ENCODE data around the gene INSR.
A peak's percentile ranks its signal among the peaks of the same experiment; 100 is the strongest.
"Not testable (repeated sequence)": the region's sequence is repeated elsewhere in the genome, so short reads cannot be mapped to it uniquely, and the experiment has no call there.

The INSR gene

DNA sequence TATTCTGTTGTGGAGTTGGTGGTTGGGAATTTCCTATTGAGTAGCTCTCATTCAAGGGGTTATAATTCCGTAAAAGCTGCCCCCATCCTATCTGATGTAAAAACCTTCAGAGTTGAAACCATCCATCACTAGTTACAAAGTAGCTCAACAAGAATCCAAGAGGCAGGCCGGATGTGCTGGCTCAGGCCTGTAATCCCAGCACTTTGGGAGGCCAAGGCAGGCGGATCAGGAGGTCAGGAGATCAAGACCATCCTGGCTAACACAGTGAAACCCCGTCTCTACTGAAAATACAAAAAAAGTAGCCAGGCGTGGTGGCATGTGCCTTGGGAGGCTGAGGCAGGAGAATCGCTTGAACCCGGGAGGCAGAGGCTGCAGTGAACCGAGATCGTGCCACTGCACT is 14.1 kb upstream of the INSR start:
- H3K4me1 Mint-ChIP-seq, ATAC-seq, H3K4me3 Mint-ChIP-seq, H3K9me3 Mint-ChIP-seq, H3K27me3 Mint-ChIP-seq, DNase-seq, H3K27ac Mint-ChIP-seq: not testable (repeated sequence)

DNA sequence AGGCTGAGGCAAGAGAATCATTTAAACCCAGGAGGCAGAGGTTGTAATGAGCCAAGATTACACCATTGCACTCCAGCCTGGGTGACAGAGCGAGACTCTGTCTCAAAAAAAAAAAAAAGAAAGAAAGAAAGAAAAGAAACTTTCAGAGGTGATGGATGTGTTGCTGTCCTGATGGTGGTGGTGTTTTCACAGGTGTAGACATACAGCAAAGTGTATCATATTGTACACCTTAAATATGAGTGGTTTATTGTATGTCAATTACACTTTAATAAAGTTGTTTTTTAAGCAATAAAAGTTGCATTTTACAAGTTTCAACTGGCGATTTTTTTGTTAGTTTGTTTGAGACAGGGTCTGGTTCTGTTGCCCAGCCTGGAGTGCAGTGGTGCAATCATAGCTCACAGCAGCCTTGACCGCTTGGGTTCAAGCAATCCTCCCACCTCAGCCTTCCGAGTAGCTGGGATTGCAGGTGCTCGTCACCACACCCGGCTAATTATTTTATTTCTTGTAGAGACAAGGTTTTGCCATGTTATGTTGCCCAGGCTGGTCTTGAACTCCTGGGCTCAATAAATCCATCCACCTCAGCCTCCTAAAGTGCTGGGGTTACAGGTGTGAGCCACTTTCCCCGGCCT is 13.5 kb upstream of the INSR start:
- DNase-seq = no peak
- H3K27ac Mint-ChIP-seq = no peak overlapping the region
- H3K9me3 Mint-ChIP-seq = no peaks in the 10 kb centered on the region
- H3K27me3 Mint-ChIP-seq = no peaks in the 10 kb centered on the region
- ATAC-seq = no peak
- H3K4me3 Mint-ChIP-seq = no peak overlapping the region
- no peaks in the 10 kb centered on the region for H3K4me1 Mint-ChIP-seq

DNA sequence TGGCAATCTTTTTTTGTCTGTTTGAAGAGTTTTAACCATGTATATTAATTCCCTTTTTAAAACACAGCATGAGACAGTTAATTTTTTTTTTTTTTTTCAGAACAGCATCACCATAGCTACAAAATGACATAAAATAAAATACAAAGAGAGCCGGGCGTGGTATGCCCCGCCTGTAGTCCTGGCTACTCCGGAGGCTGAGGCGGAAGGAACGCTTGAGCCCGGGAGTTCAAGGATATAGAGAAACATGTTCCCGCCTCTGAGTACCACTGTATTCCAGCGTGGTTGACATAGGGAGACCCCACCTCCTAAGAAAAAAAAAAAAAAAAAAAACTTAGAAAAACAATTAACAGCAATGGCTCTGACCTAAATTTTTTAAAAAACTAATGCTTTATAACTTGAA is 10.0 kb upstream of the INSR start:
- Mint-ChIP-seq H3K4me3 (no peak overlapping the region), H3K9me3 (no peaks in the 10 kb centered on the region), H3K27ac (no peak overlapping the region), H3K4me1 (no peaks in the 10 kb centered on the region), H3K27me3 (no peaks in the 10 kb centered on the region)
- DNase-seq (no peak), ATAC-seq (no peak)

DNA sequence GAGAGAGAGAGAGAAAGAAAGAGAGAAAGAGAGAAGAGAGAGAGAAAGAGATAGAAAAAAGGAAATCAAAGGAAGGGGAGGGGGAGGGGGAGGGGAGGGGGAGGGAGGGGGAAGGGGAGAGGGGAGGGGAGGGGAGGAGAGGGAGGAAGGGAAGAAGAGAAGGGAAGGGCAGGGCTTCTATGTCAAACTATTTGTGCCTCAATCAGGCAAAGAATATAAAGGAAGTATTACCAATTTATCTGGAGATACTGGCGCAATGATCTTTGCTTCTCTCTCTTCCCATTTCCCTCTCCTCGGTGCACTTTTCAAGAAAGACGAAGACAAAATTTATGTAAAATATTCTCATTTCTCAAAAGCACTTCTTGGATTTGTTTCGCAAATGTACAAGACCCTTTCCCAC is 9.3 kb upstream of the INSR start:
- Mint-ChIP-seq H3K27me3 (no peaks in the 10 kb centered on the region), H3K27ac (no peak overlapping the region), H3K4me1 (no peaks in the 10 kb centered on the region), H3K9me3 (no peaks in the 10 kb centered on the region), H3K4me3 (no peak overlapping the region)
- DNase-seq (no peak), ATAC-seq (no peak)

DNA sequence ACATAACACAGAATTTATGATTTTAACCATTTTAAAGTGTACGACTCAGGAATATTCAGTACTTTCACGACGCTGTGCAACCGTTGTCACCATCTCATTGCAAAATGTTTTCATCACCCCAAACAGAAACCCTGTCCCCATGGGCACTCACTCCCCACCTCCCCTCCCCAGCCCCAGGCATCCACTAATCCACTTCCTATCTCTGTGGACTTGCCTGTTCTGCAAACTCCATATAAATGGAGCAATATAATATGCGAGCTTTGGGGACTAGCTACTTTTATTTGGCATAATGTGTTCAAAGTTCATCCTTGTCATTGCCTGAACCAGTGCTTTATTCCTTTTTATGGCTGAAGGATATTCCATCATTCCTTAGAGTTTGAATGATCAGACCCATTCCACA is 7.3 kb upstream of the INSR start:
- DNase-seq (no peak), ATAC-seq (no peak)
- Mint-ChIP-seq H3K27ac (no peak overlapping the region), H3K4me1 (no peaks in the 10 kb centered on the region), H3K9me3 (no peaks in the 10 kb centered on the region), H3K27me3 (peaks cover 6% of the 10 kb centered on the region), H3K4me3 (no peak overlapping the region)

GRCh38 chr19:7297742-7298141 is 3.5 kb upstream of the INSR start:
- Mint-ChIP-seq H3K4me1 (peaks cover 9% of the 10 kb centered on the region), H3K4me3 (no peak overlapping the region), H3K27ac (no peak overlapping the region), H3K27me3 (peaks cover 37% of the 10 kb centered on the region), H3K9me3 (no peaks in the 10 kb centered on the region)
- DNase-seq (no peak), ATAC-seq (no peak)

DNA sequence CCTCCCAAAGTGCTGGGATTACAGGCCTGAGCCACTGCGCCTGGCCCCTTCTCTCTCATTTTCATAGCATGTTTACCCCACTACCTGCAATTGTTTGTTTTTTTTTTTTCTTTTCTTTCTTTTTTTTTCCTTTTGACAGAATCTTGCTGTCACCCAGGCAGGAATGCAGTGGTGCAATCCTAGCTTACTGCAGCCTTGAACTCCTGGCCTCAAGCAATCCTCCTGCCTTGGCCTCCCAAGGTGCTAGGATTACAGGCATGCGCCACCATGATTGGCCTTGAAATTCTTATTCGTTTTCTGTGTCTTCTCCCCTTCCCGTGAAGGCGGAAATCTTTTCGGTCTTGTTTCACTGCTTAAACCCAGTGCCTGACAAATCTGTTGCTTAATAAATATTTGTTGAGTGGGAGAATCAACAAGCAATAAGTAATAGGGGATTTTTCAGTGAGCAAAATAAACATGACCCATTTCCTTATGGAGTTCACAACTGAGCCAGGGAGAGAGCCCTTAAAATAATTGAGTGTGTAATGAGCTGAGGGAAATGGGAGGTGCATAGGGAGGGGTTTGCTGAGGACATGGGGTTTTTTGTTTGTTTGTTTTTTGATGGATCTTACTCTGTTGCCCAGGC is 1.8 kb upstream of the INSR start:
- peak overlapping the region in 1 of 2 donors; percentile 8 for H3K4me3 Mint-ChIP-seq
- H3K27ac Mint-ChIP-seq = no peak overlapping the region

DNA sequence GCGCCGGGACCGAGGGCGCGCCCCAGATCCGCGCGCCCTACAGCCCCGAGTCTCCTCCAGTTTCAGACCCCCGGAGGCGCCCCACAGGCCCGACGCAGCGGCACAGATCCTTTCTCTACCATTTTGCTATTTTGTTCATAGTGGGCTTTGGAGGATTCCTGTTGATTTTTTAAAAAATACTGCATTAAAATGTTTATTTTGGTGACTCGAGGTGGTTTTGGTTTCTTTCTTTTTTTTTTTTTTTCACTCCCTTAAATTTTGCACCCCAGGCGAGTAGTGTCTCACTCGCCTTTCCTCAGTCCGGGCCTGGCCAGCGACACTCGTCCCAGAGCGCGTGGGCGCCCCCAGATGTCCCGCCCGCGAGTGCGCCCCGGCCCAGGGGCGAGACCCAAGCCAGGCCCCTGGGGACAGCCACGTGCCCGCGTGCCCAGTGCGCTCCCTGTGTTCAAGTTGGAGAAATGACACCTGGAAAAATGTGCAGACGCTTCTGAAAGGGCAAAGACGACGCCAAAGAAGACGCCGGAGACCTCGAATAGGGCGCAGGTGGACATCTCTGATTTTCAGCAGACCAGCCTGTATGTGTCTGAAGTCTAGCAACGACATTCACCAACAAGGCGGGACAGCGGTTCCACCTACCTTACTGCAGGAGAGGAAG is 471 bp upstream of the INSR start:
- ATAC-seq = peak; percentile 57
- DNase-seq = peak; percentile 2 to 47
- peak overlapping the region; percentile 5 to 48 for H3K27ac Mint-ChIP-seq
- H3K27me3 Mint-ChIP-seq = peaks cover 47% of the 10 kb centered on the region
- H3K9me3 Mint-ChIP-seq = no peaks in the 10 kb centered on the region
- H3K4me1 Mint-ChIP-seq = peaks cover 9% of the 10 kb centered on the region
- peak overlapping the region; percentile 83 to 87 for H3K4me3 Mint-ChIP-seq

More for the DNA sequence above, 1.8 kb upstream of the INSR start:
- no peak for DNase-seq
- ATAC-seq = no peak
- peaks cover 47% of the 10 kb centered on the region for H3K27me3 Mint-ChIP-seq
- H3K4me1 Mint-ChIP-seq = peaks cover 9% of the 10 kb centered on the region
- H3K9me3 Mint-ChIP-seq = no peaks in the 10 kb centered on the region

GRCh38 chr19:7292950-7293761 is 1.1 kb downstream of the INSR start:
- Mint-ChIP-seq H3K4me1 (peaks cover 9% of the 10 kb centered on the region), H3K4me3 (peak overlapping the region; percentile 37 to 72), H3K27me3 (peaks cover 53% of the 10 kb centered on the region), H3K27ac (no peak overlapping the region), H3K9me3 (no peaks in the 10 kb centered on the region)
- DNase-seq (peak; percentile 10 to 14), ATAC-seq (peak; percentile 16)

- Mint-ChIP-seq H3K4me3 (peak overlapping the region; percentile 25 to 36), H3K27ac (no peak overlapping the region), H3K9me3 (no peaks in the 10 kb centered on the region), H3K27me3 (peaks cover 53% of the 10 kb centered on the region), H3K4me1 (peaks cover 9% of the 10 kb centered on the region)
- DNase-seq (no peak), ATAC-seq (no peak)
Measured at GRCh38 chr19:7292352-7292949, 1.8 kb downstream of the INSR start.

GRCh38 chr19:7288977-7289376 is 5.2 kb downstream of the INSR start:
- ATAC-seq (no peak), DNase-seq (no peak)
- Mint-ChIP-seq H3K9me3 (no peaks in the 10 kb centered on the region), H3K27me3 (peaks cover 23% of the 10 kb centered on the region), H3K4me3 (no peak overlapping the region), H3K4me1 (no peaks in the 10 kb centered on the region), H3K27ac (no peak overlapping the region)

DNA sequence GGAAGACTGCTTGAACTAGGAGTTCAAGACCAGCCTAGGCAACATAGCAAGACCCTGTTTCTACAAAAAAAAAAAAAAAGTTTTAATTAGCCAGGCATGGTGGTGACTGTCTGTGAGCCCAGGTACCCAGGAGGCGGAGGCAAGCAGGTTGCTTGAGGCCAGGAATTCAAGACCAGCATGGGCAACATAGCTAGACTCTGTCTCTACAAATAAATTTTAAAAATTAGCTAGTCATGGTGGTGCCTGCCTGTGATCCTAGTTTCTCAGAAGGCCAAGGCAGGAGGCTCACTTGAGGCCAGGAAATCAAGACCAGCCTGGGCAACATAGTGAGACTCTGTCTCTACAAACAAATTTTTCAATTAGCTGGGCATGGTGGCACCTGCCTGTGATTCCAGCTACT is 6.1 kb downstream of the INSR start:
- Mint-ChIP-seq H3K27ac (no peak overlapping the region), H3K27me3 (peaks cover 20% of the 10 kb centered on the region), H3K4me1 (no peaks in the 10 kb centered on the region), H3K4me3 (no peak overlapping the region), H3K9me3 (no peaks in the 10 kb centered on the region)
- no peak for DNase-seq
- ATAC-seq = no peak

GRCh38 chr19:7287722-7288121 is 6.5 kb downstream of the INSR start:
- no peak overlapping the region for H3K4me3 Mint-ChIP-seq
- H3K27me3 Mint-ChIP-seq = peaks cover 16% of the 10 kb centered on the region
- no peaks in the 10 kb centered on the region for H3K4me1 Mint-ChIP-seq
- H3K27ac Mint-ChIP-seq = no peak overlapping the region
- no peaks in the 10 kb centered on the region for H3K9me3 Mint-ChIP-seq
- ATAC-seq (no peak), DNase-seq (no peak)

- no peak for ATAC-seq
- DNase-seq = no peak
- Mint-ChIP-seq H3K4me3 (no peak overlapping the region), H3K9me3 (no peaks in the 10 kb centered on the region), H3K4me1 (no peaks in the 10 kb centered on the region), H3K27ac (no peak overlapping the region), H3K27me3 (no peaks in the 10 kb centered on the region)
Measured at GRCh38 chr19:7280940-7281666, 13.1 kb downstream of the INSR start.
